ENCODE results near the gene HSPBAP1.
"Not testable (repeated sequence)": the region's sequence is repeated elsewhere in the genome, so short reads cannot be mapped to it uniquely, and the experiment has no call there.

HSPBAP1 gene

DNA sequence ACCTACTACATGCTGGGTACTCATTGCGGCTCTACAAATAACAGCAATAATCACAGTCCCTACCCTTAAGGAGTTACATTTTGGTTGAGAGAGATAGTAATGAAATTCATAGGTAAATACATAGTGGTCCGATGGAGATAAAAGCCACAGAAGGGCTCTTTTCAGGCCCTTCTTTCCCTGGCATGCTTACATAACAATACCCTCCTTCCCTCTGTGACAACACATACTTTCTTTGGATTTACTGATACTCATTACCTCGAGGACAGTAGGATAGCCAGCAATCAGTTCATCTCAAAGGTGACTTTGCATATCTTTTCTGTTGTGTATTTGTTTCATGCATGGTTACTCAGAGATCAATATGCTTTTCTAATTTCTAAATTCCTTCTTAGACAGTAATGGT lies 54.5 kb downstream of the HSPBAP1 start:
- DNase-seq (ENCODE audit: low read depth), result no peak

DNA sequence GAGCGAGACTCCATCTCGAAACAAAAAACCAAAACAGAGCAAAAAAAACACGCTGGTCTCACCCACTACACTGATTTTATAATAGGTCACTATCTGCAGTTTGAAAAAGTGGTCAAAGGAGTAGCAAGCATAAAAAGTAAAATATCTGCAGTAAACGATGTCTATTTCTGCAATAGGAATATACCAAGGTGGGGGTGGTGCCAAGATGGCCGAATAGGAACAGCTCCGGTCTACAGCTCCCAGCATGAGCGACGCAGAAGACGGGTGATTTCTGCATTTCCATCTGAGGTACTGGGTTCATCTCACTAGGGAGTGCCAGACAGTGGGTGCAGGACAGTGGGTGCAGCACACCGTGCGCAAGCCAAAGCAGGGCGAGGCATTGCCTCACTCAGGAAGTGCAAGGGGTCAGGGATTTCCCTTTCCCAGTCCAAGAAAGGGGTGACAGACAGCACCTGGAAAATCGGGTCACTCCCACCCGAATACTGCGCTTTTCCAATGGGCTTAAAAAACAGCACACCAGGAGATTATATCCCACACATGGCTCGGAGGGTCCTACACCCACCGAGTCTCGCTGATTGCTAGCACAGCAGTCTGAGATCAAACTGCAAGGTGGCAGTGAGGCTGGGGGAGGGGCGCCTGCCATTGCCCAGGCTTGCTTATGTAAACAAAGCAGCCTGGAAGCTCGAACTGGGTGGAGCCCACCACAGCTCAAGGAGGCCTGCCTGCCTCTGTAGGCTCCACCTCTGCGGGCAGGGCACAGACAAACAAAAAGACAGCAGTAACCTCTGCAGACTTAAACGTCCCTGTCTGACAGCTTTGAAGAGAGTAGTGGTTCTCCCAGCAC lies 60.7 kb downstream of the HSPBAP1 start:
- not testable (repeated sequence) for DNase-seq (ENCODE audit: low read depth)

- no peak for DNase-seq (ENCODE audit: low read depth)
Measured at GRCh38 chr3:122730240-122730639, 63.4 kb downstream of the HSPBAP1 start.

- no peak for DNase-seq (ENCODE audit: low read depth)
Measured at GRCh38 chr3:122728756-122729514, 64.7 kb downstream of the HSPBAP1 start.

DNA sequence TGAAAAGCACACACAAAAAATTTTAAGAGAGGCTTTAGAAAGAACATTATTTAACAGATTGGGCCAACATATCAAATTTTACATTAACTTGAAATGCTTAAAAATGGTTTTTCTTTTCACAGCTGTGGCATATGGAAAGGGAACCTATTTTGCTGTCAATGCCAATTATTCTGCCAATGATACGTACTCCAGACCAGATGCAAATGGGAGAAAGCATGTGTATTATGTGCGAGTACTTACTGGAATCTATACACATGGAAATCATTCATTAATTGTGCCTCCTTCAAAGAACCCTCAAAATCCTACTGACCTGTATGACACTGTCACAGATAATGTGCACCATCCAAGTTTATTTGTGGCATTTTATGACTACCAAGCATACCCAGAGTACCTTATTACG lies 65.4 kb downstream of the HSPBAP1 start:
- no peak for DNase-seq (ENCODE audit: low read depth)

DNA sequence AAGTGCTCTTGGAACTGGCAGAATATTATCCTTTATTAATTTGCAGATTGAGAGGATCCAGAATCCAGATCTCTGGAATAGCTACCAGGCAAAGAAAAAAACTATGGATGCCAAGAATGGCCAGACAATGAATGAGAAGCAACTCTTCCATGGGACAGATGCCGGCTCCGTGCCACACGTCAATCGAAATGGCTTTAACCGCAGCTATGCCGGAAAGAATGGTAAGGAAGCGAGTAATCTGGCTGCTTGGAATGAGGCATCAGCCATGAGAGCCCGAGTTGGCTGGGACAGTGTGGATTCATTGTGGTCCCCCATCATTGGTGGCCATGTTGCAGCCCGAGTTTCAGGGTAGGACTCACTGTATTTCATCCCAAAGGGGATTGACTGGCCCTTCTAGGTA lies 65.9 kb downstream of the HSPBAP1 start:
- DNase-seq (ENCODE audit: low read depth), result no peak

- no peak for DNase-seq (ENCODE audit: low read depth)
Measured at GRCh38 chr3:122727294-122727693, 66.3 kb downstream of the HSPBAP1 start.

DNA sequence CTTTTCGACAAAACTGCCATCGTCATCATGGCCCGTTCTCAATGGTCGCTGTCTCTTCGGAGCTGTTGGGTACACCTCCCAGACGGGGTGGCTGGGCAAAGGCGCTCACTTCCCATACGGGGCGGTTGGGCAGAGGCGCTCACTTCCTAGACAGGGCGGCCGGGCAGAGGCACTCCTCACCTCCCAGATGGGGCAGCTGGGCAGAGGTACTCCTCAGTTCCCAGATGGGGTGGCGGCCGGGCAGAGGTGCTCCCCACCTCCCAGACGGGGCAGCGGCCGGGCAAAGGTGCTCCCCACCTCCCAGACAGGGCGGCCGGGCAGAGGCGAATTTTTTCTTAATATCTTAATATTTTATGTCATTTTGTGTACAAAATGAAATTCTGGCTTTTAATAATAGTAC lies 68.5 kb downstream of the HSPBAP1 start:
- no peak for DNase-seq (ENCODE audit: low read depth)

GRCh38 chr3:122719273-122719921 lies 74.2 kb downstream of the HSPBAP1 start:
- DNase-seq (ENCODE audit: low read depth), result no peak

DNA sequence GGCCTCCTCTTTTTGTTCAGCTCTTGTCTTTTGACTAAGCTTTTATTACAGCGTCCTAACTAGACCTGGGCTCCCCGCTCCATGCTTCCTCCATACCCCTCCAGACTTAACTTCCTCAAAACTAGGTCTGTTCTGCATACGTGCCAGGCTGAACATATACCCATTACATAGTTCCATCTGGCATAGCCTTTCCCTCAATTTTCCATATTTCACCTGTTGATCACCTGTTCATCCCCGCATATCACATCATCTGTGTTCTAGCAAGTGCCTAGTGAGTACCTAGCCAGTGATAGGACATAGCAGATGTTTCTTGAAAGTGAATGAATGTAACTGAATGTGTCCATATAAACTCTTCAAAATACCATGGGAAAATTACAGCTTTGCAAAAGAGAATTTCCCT lies 77.0 kb downstream of the HSPBAP1 start:
- DNase-seq (ENCODE audit: low read depth), result no peak

DNA sequence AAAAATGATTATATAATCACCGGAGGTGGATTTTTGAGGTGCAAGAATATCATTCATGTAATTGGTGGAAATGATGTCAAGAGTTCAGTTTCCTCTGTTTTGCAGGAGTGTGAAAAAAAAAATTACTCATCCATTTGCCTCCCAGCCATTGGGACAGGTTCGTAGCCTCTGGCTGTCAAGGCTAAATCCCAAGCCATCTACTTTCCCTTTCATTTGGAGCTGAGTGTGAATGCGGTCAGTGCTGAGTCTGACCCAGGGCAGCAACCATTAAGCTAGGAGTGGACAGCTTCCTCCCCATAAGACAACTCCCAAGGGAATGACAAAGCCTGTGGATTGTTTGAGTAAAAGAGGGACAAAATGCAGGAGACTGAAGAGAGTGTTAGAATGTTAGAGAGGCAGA lies 79.4 kb downstream of the HSPBAP1 start:
- DNase-seq (ENCODE audit: low read depth), result no peak

DNA sequence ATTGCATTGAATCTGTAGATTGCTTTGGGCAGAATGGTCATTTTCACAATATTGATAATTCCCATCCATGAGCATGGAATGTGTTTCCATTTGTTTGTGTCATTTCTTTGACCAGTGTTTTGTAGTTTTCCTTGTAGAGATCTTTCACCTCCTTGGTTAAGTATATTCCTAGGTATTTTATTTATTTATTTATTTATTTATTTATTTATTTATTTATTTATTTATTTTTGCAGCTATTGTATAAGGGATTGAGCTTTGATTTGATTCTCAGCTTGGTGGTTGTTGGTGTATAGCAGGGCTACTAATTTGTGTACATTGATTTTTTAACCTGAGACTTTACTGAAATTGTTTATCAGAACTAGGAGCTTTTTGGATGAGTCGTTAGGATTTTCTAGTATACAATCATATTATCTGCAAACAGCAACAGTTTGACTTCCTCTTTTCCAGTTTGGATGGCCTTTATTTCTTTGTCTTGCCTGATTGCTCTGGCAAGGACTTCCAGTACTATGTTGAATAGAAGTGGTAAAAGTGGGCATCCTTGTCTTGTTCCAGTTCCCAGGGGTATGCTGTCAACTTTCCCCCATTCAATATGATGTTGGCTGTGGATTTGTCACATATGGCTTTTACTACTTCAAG lies 82.9 kb downstream of the HSPBAP1 start:
- DNase-seq (ENCODE audit: low read depth), result not testable (repeated sequence)

- DNase-seq (ENCODE audit: low read depth), result no peak
Measured at GRCh38 chr3:122705379-122705778, 88.3 kb downstream of the HSPBAP1 start.

GRCh38 chr3:122700193-122700592 lies 93.4 kb downstream of the HSPBAP1 start:
- no peak for DNase-seq (ENCODE audit: low read depth)

DNA sequence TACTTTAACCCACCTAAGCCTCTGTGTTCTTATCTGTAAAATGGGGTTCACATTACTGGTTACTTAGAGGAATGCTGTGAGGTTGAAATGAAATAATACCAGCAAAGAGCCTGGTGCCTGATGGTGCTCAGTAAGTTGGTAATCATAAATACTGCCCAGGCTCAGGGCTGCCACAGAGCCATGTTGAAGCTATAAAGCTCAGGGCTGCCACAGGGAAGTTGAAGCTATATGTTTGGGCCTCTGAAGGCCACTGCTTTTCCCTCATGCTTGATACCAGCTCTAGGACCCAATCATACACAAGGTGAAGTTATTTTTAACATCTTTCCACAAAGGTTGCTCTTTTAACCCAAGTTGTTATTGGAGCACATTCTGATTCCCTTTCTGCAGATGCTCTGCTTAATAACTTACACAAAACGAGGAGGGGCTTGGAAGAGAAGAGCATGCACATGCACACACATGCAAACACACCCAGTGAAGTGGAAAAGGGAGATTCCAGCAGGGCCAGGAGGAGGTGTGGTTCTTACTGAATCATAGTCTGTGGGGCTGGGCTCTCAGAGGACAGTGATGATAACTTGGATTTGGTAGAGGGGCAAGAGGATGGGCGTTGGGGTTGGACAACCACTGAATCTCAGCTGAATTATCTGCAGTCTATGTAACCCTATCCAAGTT lies 95.5 kb downstream of the HSPBAP1 start:
- DNase-seq (ENCODE audit: low read depth), result no peak

DNA sequence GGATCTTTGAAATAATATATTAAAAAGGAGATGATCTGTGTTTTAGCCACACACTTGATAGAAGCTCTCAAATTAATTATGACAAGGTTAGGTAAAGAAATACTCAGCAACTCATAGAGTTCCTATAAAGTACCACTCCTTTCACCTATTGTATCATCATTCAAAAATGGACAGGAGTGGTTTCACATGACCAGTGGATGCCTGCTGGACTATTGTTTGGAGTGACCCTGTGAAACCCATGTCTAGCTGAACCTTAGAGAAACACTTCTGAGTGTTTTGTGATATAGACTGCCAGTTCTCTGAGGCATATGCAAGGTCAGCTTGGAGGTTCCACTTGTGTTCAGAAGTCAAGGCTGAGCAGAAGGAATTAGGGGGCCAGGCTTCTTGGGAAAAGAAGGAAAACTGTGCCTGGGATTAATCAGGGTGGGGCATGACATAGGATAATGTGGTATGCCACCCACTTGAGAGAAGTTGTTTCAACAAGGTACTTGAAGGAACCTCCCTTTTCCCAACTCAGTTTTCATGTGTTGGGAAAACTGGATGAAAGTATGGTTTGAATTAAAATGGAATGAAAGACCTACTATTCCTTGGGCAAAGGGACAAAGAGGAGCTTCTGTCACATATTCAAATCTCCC lies 97.6 kb downstream of the HSPBAP1 start:
- no peak for DNase-seq (ENCODE audit: low read depth)

DNA sequence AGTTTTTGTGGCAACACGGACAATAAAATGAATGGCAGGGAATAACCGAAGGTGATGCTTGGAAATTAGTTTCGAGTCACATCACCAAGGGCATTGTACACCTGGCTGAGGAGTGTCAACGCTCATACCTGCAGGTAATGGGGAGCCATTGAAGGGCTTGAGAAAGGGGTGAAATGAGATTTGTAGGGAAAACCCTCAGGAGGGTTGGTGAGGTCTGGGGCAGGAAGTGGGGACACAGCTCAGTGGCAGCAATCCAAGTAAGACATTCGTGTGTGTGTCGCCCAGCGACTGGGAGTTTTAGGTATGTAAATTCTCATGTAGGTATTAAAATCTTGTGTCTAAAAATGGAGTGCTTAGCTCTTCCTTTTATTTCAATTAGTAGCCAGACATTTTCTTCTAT lies 98.7 kb downstream of the HSPBAP1 start:
- DNase-seq (ENCODE audit: low read depth), result no peak

DNA sequence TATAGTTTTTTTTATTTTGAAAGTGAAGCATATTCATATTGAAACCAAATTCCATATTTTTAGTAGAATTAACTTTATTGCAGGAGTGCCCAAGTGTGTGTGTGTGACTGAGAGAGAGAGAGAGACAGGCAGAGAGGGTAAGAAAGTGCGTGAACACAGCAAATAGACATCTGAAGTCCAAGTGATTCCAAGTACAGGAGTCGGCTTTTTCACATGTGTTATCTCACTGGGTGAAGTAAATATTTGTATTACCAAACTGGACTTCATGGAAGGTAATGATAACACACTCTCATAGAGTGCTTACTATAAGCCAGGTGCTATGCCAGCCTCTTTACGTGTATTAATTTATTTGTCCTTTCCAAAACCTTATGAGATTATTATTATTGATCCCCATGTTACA lies 101.0 kb downstream of the HSPBAP1 start:
- no peak for DNase-seq (ENCODE audit: low read depth)

DNA sequence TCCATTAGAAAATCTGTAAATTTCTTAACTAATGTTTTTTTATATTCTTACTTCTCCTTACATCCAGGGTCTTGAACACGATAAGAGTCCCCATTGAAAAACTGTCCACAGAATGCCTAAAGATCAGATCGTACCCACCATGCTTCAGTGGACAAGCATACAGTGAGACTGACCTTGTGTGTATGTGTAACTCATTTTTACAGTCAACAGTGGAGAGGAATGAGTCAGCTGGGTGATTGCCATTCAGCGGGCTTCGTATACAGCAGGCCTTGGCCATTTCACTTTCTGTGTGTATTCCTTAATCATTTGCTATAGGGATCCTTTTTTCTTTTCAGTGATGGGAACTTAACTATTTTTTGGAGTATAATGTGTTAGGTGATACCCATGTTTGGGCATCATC lies 102.4 kb downstream of the HSPBAP1 start:
- no peak for DNase-seq (ENCODE audit: low read depth)

- no peak for DNase-seq (ENCODE audit: low read depth)
Measured at GRCh38 chr3:122690096-122690495, 103.5 kb downstream of the HSPBAP1 start.

Data from stimulated activated CD8-positive, alpha-beta memory T cell treated with anti-CD3 and anti-CD28 coated beads, Interleukin-15, amount 100 ng/mL, for 1 hour (primary cell).